Left renal cortex interstitium (tissue), 4 donors: Measurements from ENCODE around the gene VWA8. TPM values are rescaled to one million over a fixed set of nuclear protein-coding genes. Genes with fewer than 3 reads are reported as not detected.
"Not testable (repeated sequence)": the region's sequence is repeated elsewhere in the genome, so short reads cannot be mapped to it uniquely, and the experiment has no call there.

Source experiments
- DNase-seq, 4 donors: peaks; one replicate each; pipeline ENCODE4 v3.0.0-alpha.2; 2013; ENCODE audit warnings: low read depth in 4 of 4, low spot score in 2 of 4, missing footprints in 1 of 4
- polyA plus RNA-seq, 4 donors: library from polyadenylated mRNA; unstranded; fragments of 120-200 nt; gene quantifications; one replicate each; pipeline ENCODE4 v1.2.1, GENCODE V29; 2013; ENCODE audit not compliant: insufficient read length in 4 of 4

The VWA8 gene
- polyA plus RNA-seq, 4 donors: 18.2 to 23.1 (median 19.5) TPM

DNA sequence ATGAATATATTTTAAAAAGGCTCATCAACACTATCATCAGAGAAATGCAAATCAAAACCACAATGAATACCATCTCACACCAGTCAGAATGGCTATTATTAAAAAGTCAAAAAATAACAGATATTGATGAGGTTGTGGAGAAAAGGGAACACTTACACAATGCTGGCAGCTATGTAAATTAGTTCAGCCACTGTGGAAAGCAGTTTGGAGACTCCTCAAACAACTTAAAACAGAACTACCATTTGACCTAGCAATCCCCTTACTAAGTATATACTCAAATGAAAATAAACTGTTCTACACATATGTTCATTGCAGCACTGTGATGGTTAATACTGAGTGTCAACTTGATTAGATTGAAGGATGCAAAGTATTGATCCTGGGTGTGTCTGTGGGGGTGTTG lies 98.2 kb downstream of the VWA8 start:
- DNase-seq: not testable (repeated sequence)

DNA sequence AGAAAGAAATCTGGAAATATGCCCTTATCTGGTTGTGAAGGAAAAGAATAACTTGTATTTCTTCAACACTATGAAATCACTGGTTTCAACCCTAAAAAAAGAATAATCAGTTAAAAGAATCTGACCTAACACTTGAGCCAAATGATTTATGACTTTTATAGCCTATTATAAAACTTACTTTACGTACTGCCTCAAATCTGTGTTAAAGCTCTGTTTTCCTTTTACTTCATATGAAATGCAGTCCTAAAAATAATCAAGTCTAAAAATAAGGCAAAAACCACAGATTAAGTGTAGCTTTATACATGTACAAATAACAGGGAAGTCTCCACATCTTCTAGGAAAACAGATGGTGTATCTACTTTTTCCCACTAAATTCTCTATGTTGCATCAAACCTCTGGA lies 101.3 kb downstream of the VWA8 start:
- no peak for DNase-seq

DNA sequence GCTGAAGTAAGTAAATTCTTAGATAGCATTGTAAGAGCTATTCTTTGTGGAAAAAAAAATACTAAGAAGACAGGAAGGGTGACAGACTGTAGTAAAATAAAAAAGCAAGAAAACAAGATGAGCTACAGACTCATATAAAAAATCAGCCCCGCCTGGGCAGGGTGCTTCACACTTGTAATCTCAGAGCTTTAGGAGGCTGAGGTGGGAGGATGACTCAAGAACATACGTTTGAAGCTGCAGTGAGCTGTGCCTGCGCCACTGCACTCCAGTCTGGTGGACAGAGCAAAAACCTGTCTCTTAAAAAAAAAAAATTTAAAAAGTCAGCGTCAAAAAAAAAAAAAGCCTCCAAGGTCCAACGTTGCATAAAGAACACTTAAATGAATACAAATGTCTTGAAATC lies 102.1 kb downstream of the VWA8 start:
- DNase-seq: no peak

DNA sequence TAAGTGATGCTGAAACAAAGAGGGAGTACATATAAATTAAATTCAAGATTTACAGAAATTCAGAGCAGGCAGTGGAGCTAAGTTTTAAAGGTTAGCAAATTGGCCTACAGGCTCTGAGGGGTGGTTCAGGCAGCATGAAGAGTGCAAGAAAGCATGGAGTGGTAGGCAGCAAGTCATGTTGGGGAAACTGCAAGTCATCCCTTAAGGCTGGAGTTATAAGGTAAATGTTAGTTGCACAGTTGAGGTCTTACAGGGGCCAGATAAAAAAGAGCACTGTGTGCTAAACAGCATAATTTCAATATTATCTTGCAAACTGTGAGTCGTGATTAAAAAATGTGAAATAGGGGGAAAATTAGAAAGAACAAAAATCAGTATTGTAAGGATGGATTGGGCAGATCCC lies 106.2 kb downstream of the VWA8 start:
- no peak for DNase-seq

DNA sequence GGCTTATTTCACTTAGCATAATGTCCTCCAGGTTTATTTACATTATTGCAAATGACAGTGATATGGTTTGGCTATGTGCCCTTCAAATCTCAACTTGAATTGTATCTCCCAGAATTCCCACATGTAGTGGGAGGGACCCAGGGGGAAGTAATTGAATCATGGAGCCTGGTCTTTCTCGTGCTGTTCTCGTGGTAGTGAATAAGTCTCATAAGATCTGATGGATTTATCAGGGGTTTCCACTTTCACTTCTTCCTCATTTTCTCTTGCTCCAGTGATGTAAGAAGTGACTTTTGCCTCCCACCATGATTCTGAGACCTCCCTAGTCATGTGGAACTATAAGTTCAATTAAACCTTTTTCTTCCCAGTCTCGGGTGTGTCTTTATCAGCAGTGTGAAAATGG lies 109.6 kb downstream of the VWA8 start:
- no peak for DNase-seq

DNA sequence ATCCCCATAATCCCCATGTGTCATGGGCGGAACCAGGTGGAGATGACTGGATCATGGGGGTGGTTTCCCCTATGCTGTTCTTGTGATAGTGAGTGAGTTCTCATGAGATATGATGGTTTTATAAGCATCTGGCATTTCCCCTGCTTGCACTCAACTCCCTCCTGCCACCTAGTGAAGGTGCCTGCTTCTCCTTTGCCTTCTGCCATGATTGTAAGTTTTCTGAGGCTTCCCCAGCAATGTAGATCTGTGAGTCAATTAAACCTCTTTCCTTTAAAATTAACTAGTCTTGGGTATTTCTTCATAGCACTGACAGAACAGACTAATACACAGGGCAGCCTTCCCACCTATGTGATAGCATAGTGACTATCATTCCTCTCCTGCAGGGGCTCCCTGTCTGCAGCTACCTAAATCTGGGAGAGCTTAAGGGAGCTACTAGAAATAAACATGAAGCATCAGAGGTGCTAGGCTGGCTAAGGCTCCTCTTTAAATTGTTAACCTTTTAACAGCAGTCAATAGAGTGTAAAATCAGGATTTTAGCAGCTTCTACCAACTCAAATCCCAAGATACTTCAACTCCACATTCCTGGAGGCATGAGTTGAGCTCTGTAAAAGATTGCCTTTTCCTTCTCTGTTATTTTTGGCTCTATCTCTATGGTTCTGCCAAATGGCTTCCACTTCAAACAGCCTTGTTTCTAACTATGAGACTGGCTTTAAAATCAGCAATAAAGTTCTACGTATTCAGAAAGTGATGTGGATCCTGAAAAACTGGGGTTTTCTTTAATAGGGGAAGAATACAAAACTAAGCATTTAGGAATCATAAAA lies 112.3 kb downstream of the VWA8 start:
- no peak for DNase-seq

DNA sequence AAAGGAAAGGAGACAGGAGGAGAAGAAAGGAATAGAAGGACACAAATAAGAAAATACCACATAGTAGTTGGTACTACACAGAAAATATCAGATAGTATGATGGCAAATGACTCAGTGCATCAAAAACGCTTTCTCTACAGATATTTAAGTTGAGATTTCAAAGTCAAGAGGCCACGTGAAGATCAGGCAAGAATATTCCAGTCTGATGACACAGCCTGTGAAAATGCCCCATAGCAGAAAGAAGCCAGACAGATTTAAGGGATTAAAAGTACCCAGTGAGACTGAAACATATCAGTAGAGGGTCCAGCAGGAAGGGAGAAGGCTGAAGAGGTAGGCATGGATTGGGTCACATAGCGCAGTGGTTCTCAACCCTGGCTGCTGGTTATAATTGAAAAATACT lies 113.7 kb downstream of the VWA8 start:
- DNase-seq: no peak

DNA sequence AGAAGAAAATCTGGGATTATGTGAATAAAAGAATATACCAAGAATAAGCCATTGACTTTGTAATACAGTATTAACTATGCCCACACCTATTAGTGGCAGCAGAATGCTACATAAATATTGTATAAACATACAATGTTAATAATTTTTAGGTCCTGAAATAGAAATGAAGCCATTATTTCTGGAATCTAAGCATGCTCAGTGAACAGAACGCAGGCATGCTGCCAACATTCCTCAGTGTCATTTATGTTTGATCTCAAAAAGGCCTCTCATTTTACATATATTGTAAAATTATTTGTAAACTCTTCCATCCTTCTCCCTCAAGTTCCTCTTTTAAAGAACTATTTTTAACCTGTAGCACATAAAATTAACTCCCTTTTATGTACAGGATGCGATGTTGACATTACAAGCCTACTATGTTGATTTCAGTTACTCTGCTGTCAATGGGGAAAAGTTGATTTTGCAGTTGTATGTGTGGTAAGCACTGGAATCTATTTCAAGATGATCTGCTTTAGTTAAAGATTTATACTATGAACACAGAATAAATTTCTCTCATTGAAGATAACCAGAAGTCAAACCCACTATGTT lies 118.8 kb downstream of the VWA8 start:
- DNase-seq: peak; percentile 39 to 67 (median 52)

DNA sequence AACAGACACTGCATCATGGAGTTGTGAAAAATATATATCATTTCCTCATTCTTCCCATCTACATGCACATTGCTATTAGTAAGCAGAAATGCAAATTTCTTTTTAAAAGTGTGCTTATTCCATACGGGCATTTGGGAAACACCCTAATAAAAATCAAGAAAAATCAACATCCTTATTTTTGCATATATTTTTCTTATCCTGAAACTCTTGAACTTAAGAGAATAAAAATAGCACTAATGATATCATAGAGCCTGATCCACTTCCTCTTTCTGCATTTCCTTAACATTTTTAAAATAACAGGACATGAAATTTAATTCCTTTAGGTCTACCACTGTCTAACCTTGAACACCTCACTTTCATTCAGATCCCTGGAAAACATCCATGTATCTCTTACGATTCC lies 123.3 kb downstream of the VWA8 start:
- DNase-seq: no peak

DNA sequence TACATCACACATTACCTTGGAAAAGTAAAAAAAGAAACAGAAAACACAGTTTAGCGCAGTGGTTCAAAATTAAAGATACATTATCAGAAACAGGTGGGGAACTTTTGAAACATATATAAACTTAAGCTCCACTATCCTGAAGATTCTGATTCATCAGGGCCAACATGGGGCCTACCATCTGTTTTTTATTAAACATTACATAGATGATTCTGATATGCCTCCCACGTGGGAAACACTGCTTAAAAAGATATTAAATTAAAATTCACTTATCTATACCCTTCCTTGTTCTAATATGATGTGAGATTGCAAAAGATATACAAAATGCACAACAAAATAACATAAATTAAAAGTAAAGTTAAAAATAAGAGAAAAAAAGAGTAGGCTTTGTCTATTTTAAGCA lies 125.0 kb downstream of the VWA8 start:
- DNase-seq: no peak

DNA sequence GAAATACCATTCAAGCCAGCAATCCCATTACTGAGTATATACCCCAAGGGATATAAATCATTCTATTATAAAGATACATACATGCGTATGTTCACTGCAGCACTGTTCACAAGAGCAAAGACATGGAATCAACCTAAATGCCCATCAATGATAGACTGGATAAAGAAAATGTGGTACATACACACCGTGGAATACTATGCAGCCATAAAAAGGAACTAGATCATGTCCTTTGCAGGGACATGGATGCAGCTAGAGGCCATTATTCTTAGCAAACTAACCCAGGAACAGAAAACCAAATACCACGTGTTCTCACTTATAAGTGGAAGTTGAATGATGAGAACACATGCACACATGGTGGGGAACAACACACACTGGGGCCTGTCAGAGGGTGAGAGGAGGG lies 126.2 kb downstream of the VWA8 start:
- not testable (repeated sequence) for DNase-seq

DNA sequence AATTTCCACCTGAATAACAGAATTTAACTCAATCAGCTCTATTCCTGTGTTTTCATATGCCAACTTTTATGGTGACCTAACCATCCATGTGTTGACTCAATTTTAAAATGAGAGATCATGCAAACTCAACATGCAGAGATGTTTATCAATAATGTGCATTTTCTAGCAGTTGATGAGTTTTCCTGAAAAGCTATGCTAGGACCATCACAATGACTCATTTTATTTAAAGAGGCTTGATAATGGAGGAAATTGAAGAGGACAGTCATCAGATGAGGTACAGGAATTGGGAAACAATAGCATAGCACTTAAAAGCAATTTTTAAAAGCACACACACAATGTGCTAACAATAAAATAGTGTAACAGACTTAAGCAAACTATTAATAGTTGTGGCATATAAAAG lies 127.1 kb downstream of the VWA8 start:
- DNase-seq: no peak

DNA sequence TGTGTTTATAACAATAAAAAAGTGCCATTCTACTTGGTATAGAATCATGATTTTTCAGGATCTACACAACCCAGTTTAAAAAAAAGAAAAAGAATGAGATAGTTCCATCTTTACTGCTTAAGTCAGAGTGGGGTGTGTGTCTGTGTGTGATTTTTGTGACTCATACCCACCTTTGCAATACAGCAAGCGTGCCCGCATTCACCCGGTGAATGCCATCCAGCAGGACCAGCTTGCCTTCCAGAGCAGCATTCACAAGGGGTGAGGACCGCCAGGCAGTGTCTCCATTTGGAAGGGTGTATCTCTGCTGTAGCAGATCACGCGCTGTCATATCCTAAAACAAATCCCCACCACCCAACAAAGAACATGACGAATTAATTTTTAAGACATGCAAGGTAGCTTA lies 127.7 kb downstream of the VWA8 start:
- no peak for DNase-seq

DNA sequence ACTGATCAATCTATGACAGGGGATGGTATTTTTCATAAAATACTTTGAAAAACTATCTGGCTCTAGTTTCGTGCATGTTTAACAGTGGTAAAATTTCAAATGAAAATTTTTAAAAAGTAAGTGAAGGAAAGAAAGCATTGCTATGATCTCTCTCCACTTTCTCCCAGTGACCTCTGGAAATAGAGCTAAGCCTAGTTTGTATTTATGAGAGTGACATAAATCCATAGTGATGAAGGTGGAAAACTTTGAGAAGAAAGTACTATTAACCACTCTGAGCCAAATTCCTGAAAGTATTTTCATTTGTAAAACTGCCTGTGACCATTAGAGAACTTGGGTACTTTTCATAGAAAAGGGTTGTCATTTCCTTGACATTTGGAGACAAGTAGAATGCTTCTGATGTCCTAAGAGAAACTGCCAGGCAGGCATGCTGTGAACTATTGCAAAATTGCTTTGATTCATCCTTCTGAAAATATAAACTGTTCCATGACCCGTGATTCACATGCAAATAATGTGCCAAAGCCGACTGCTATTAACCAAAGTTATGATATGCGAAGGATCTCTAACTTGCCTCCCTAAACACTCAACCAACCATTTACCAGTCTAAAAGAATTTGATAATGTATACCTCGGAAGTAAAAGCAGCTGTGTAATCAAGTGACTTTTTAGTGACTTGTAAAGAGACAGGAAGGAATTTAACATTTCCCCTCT lies 133.2 kb downstream of the VWA8 start:
- no peak for DNase-seq

DNA sequence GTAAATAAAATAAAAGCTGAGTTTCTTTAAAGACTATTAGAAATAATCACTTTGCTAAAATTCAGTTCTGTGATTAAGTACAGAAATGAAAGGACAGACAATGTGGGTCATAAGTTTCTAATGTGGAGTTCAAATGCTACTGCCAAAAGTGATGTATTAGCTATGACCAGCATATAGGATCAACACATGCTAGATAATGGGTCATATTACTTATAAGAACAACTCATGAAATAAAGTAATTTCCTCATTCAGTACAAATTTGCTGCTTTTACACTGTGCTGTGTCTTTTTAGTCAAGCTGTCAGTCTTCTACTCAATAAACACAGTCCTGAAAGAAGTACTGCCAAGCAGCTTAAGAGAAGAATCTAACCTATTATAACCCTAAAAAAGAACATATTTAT lies 135.2 kb downstream of the VWA8 start:
- DNase-seq: no peak

DNA sequence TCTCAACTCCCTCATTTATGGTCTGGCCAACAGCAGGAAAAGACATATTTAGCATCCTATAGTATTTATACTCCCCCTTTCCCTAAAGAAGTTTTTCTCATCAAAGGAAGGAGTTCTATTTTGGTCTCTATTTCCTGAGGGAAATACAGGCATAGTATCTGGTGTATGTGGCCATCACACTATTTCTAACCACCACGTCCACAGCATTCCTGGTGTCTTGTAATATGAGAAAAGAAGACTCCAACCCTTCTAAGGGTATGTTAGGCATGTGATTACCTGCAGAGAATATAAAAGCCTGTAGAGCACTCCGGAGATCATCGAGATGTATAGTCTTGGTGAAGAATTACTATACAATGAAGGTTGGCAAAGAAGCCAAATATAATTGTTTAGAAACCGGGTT lies 137.4 kb downstream of the VWA8 start:
- DNase-seq: no peak

DNA sequence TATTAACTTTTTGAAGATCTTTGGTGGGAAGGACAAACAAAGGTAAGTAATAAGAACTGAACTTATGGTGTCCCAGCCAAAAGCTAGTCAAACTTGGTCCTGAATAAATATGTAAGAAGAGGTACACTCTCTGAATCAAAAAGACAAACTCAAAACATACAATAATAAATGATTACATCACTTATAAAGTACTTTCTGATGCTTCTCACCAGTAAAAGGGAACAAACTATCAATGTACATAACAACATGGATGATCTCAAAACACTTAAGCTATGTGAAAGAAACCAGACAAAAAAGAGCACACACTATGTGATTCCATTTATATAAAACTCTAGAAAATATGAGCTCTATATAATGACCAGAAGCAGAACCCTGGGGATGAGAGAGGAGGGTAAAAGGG lies 138.3 kb downstream of the VWA8 start:
- DNase-seq: no peak

DNA sequence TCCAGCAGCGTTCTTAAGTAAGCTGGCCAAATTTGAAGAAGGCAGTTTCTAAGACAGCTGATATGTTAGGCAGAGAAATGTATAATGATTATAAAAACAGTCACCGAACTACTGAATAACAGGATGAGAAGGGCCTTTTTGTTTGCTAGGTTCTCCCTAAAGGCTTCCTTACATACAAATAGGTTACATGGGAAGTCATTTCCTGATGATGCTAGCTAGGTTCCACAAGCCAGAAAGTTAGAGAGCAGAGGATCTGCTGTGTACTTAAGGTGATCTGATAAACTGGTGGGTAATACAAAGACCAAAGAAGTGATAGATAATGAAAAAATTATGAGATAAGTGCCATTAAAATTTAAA lies 139.7 kb downstream of the VWA8 start:
- no peak for DNase-seq

DNA sequence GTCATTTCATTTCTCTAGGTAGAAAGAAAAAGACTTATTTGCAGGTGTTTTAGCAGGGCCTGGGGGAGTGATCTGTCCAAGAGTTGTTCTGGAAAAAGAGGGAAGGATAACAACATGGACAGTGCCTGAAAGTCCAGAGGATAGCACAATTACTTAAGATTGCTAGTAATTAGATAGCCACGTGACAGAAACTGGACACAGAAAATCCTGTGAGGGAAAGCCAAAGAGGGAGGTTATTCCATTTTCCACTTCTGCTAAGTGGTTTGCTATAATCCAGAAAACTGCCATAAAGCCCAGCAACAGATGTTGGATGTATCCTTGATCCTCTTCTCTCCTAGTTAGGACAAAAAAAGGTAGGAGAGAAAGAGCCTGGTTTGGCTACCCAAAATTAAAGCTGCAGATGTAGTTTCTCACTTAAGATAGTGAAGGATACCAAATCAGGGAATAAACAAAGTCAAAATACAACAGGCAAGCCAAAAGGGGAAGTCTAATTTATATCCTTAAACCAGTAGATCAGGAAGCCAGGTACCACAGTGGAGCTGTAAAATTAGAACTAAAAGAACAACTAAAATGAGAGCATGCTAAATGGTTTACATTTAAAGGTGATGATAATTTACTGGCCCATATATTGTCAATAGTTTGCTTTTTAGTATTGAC lies 140.2 kb downstream of the VWA8 start:
- no peak for DNase-seq

DNA sequence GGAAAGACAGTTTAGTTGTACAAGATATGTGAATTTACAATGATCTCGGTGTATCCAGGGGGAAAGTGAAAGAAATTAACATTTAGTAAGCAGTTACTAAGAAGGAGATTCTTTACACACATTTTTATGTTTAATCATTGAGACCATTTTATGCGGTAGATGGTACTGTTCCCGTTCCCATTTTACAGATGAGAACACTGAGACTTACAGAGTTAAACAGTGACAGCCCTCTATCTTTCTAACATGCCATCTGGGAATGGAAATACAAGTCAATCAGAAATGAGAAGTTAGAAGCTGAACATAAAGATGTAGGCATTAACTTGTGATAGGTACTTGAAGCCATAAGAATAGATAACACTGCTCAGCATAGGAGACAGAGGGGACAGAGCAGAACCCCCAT lies 144.9 kb downstream of the VWA8 start:
- DNase-seq: no peak

DNA sequence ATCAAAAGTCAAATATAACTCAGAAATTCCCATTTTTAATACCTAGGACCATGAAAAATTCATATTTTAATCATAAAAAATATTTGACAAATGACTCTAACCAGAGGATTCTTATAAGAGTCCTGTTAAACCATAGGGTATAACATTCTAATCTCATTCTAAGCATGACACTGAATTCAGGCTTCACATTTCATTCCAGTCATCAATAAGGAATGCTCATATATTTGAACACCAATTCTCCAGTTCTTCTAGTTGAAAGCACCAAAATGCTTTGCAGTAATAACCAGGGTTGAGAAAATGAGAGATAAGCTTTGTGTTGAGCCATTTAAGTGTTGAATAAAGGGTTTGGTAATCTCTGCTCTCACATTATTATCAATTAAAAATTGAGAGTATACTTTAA lies 147.5 kb downstream of the VWA8 start:
- DNase-seq: no peak

DNA sequence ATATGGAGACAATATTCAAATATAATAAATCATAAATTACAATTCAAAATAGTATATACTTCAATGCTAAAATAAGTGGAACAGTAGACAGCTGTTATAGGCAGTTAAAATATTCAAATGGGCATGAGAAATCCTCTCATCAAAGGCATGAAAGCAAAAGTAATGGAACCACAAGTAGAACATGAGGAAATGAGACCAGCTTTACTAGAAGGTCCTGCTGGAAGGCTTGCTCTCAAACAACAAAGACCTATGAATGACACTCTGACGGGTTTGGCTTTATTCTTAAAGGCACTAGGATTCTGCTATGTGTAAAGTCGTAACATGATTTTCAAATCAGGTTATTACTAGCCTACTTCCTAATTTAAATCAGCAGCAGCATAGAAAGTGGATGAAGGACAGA lies 148.1 kb downstream of the VWA8 start:
- DNase-seq: no peak
